Right atrium auricular region (tissue), 2 donors: ENCODE measurements around the gene PVRIG. TPM values are rescaled to one million over a fixed set of nuclear protein-coding genes. Genes with fewer than 3 reads are reported as not detected.
A peak's percentile ranks its signal among the peaks of the same experiment; 100 is the strongest.
"Not testable (repeated sequence)": the region's sequence is repeated elsewhere in the genome, so short reads cannot be mapped to it uniquely, and the experiment has no call there.

Experiments used
- DNase-seq: peaks from one replicate; pipeline ENCODE4 v3.0.0-alpha.2; 2019; ENCODE audit warnings: low spot score
- H3K27ac ChIP-seq, 2 donors: fragments of 200-600 bp; sonication (generic); 1 replicate in 1 of 2; 2 replicates in 1 of 2; pipeline ENCODE4 v1.5.1; 2016 to 2019
- H3K27me3 ChIP-seq, 2 donors: fragments of 200-600 bp; sonication (generic); one replicate each; pipeline versions ENCODE4 v1.5.1 to v1.6.0; 2017 to 2019
- H3K36me3 ChIP-seq: fragments of 200-600 bp; sonication (generic); one replicate; pipeline ENCODE4 v1.5.1; 2016
- H3K4me1 ChIP-seq, 2 donors: fragments of 200-600 bp; sonication (generic); one replicate each; pipeline versions ENCODE4 v1.5.1 to v1.6.0; 2017 to 2019
- H3K4me3 ChIP-seq, 2 donors: fragments of 200-600 bp; sonication (generic); 1 replicate in 1 of 2; 2 replicates in 1 of 2; pipeline ENCODE4 v1.5.1; 2017 to 2019; ENCODE audit warnings: mild to moderate bottlenecking in 1 of 2, moderate library complexity in 1 of 2
- H3K9me3 ChIP-seq, 2 donors: fragments of 200-600 bp; sonication (generic); one replicate each; pipeline ENCODE4 v1.5.1; 2019
- CTCF ChIP-seq, 2 donors: fragments of 200-600 bp; sonication (generic); IDR thresholded peaks; one replicate each; pipeline ENCODE4 v1.5.1; 2019; ENCODE audit warnings: antibody characterized with exemption in 2 of 2
- total RNA-seq, 2 donors: library from RNA; depleted of rRNA; stranded (reverse); fragments of >200 nt; gene quantifications; one replicate each; pipeline ENCODE4 v1.1.0, GENCODE V29; 2016

PVRIG gene
- total RNA-seq, 2 donors from 2014 or later, result 0.43 TPM; not detected in 1

DNA sequence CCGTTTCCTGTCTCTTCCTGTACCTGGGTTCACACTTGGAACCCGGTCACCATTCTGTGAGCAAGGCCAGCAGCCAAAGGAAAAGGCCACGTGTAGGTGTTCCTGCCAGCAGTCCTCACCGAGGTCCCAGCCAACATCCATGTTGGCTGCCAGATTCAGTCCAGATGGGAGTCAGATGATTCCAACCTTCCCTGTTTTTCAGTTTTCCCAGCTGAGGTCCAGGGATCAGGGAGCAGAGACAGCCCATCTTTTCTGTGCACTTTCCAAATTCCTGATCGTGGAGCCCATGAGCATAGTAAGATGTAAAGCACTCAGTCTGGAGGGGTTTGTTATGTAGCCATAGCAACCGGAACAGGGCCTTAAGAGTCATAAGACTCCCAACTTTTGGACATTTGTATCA, 3.9 kb upstream of the PVRIG start:
- no peak overlapping the region for H3K4me3 ChIP-seq
- no peak for TF ChIP-seq CTCF (IDR thresholded peaks at IDR 0.05)
- H3K4me1 ChIP-seq, result peaks cover 0 to 5% of the 10 kb centered on the region in 2 donors
- no peaks in the 10 kb centered on the region for H3K36me3 ChIP-seq
- no peak for DNase-seq
- H3K9me3 ChIP-seq, result no peaks in the 10 kb centered on the region
- H3K27me3 ChIP-seq, result no peaks in the 10 kb centered on the region
- no peak overlapping the region for H3K27ac ChIP-seq

DNA sequence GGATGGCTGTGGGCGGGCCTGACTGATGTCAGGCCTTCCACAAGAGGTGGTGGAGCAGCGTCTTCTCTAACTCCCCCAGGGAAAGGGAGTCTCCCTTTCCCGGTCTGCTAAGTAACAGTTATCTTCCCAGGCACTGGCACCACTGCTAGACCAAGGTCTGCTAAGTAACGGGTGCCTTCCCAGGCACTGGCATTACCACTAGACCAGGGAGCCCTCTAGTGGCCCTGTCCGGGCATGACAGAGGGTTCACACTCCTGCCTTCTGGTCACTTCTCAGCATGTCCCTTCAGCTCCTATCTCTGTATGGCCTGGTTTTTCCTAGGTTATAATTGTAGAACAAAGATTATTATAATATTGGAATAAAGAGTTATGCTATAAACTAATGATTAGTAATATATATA, 1.8 kb upstream of the PVRIG start:
- H3K9me3 ChIP-seq, H3K27me3 ChIP-seq, H3K27ac ChIP-seq, H3K36me3 ChIP-seq, H3K4me3 ChIP-seq, H3K4me1 ChIP-seq: not testable (repeated sequence)
- peak in 1 of 2 donors; percentile 63 for TF ChIP-seq CTCF (IDR thresholded peaks at IDR 0.05)
- DNase-seq, result peak; percentile 83

DNA sequence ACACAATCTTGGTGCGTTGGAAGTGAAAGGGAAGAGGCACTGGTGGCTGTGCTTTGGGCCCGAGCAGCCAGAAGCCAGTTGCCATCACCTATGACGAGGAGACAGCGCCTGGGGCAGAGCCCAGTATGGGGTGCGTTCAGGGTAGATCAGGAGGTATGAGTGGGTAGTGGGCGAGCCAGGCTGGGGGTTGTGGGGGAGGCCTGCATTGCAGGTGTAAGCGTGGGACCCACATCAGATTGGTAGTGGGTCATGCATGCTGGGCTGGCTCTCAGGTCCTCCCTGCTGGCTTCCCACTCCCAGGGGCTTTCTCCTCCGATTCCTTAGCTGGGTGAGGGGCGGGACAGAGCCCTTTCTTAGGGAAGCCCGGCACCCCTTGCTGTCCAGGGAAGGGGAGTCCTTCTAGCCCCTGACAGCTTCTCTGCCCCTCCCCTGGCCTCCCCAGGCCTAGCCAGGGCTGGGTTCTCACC, 445 bp upstream of the PVRIG start:
- H3K27ac ChIP-seq, result no peak overlapping the region
- no peaks in the 10 kb centered on the region for H3K9me3 ChIP-seq
- DNase-seq, result no peak
- TF ChIP-seq CTCF (IDR thresholded peaks at IDR 0.05), result no peak
- H3K27me3 ChIP-seq, result no peaks in the 10 kb centered on the region
- H3K4me1 ChIP-seq, result peaks cover 0 to 5% of the 10 kb centered on the region in 2 donors
- no peaks in the 10 kb centered on the region for H3K36me3 ChIP-seq
- H3K4me3 ChIP-seq, result no peak overlapping the region

DNA sequence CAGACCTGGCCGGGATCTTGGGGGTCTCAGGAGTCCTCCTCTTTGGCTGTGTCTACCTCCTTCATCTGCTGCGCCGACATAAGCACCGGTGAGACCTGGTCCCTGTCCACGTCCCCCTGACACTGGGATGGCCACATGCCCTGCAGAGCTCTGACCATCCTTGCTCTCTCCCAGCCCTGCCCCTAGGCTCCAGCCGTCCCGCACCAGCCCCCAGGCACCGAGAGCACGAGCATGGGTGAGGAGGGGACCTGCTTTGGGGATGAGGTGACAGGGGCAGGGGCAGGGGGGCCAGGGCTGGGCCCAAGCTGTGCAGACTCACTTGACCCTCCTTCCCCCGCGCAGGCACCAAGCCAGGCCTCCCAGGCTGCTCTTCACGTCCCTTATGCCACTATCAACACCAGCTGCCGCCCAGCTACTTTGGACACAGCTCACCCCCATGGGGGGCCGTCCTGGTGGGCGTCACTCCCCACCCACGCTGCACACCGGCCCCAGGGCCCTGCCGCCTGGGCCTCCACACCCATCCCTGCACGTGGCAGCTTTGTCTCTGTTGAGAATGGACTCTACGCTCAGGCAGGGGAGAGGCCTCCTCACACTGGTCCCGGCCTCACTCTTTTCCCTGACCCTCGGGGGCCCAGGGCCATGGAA, 959 bp downstream of the PVRIG start:
- no peak for DNase-seq
- H3K4me3 ChIP-seq, result no peak overlapping the region
- no peaks in the 10 kb centered on the region for H3K36me3 ChIP-seq
- no peak overlapping the region for H3K27ac ChIP-seq
- no peak for TF ChIP-seq CTCF (IDR thresholded peaks at IDR 0.05)
- H3K4me1 ChIP-seq, result peaks cover 0 to 4% of the 10 kb centered on the region in 2 donors
- H3K9me3 ChIP-seq, result no peaks in the 10 kb centered on the region
- no peaks in the 10 kb centered on the region for H3K27me3 ChIP-seq

GRCh38 chr7:100221231-100221718, 1.5 kb downstream of the PVRIG start:
- no peak overlapping the region for H3K27ac ChIP-seq
- no peaks in the 10 kb centered on the region for H3K27me3 ChIP-seq
- no peaks in the 10 kb centered on the region for H3K4me1 ChIP-seq
- TF ChIP-seq CTCF (IDR thresholded peaks at IDR 0.05), result no peak
- no peak overlapping the region for H3K4me3 ChIP-seq
- DNase-seq, result no peak
- H3K36me3 ChIP-seq, result no peaks in the 10 kb centered on the region
- no peaks in the 10 kb centered on the region for H3K9me3 ChIP-seq
